Endodermal cell (in vitro differentiated cells): ENCODE results near the gene PRR35. TPM values are rescaled to one million over a fixed set of nuclear protein-coding genes. Genes with fewer than 3 reads are reported as not detected.

ENCODE experiments used
- DNase-seq: peaks from one replicate; pipeline ENCODE4 v3.0.0-alpha.2; 2017
- H3K27ac ChIP-seq: 2 replicates; pipeline ENCODE4 v1.5.1; 2013; ENCODE audit warnings: mild to moderate bottlenecking, low read depth, low read length, moderate library complexity
- H3K27me3 ChIP-seq: 2 replicates; pipeline ENCODE4 v1.6.1; 2013; ENCODE audit warnings: mild to moderate bottlenecking, low read length, moderate library complexity; ENCODE audit not compliant: insufficient read depth, control insufficient read depth, poor library complexity, severe bottlenecking
- H3K36me3 ChIP-seq: 2 replicates; pipeline ENCODE4 v1.7.0; 2013; ENCODE audit warnings: mild to moderate bottlenecking, low read length, moderate library complexity; ENCODE audit not compliant: control insufficient read depth, insufficient read depth
- H3K4me1 ChIP-seq: one replicate; pipeline ENCODE4 v1.7.0; 2013; ENCODE audit warnings: low read length; ENCODE audit not compliant: control insufficient read depth, insufficient read depth
- H3K4me3 ChIP-seq: 2 replicates; pipeline ENCODE4 v1.5.1; 2013; ENCODE audit warnings: mild to moderate bottlenecking, low read length, moderate library complexity
- H3K9ac ChIP-seq: 2 replicates; pipeline ENCODE4 v1.6.1; 2013; ENCODE audit warnings: mild to moderate bottlenecking, low read length, moderate library complexity; ENCODE audit not compliant: poor library complexity, severe bottlenecking; ENCODE audit errors: extremely low read depth
- H3K9me3 ChIP-seq: 2 replicates; pipeline ENCODE4 v1.6.1; 2013; ENCODE audit warnings: mild to moderate bottlenecking, low read length, moderate library complexity; ENCODE audit not compliant: control insufficient read depth
- H3K27ac Mint-ChIP-seq: 2 replicates; pipeline ENCODE4 v1.8.0; 2020; ENCODE audit warnings: mixed read lengths
- H3K27me3 Mint-ChIP-seq: 2 replicates; pipeline ENCODE4 v1.8.0; 2021; ENCODE audit warnings: mild to moderate bottlenecking, mixed read lengths; ENCODE audit not compliant: insufficient read depth
- H3K36me3 Mint-ChIP-seq: 2 replicates; pipeline ENCODE4 v1.8.0; 2020; ENCODE audit warnings: low read depth, mixed read lengths
- H3K4me1 Mint-ChIP-seq: 2 replicates; pipeline ENCODE4 v1.8.0; 2020; ENCODE audit warnings: mixed read lengths
- H3K4me3 Mint-ChIP-seq: 2 replicates; pipeline ENCODE4 v1.8.0; 2020; ENCODE audit warnings: mild to moderate bottlenecking, moderate library complexity, mixed read lengths
- H3K9me3 Mint-ChIP-seq: 2 replicates; pipeline ENCODE4 v1.8.0; 2020; ENCODE audit warnings: mild to moderate bottlenecking, mixed read lengths
- WGBS, 2 experiments: methylation state at CpG; one replicate each; pipeline versions ENCODE4 v1.1.5 to v1.1.7; 2013; ENCODE audit warnings: missing lambda C conversion rate in 2 of 2, mixed read lengths in 1 of 2; ENCODE audit not compliant: insufficient coverage in 1 of 2, insufficient read length in 1 of 2; 5-methylcytosine and 5-hydroxymethylcytosine counted together
- total RNA-seq, 2 donors: library from RNA; stranded (reverse); fragmentation: NEBNext Ultra II Directional in 1 of 2; extraction: Animal tissue kit (Norgen Biotek cat#: 25700) in 1 of 2; gene quantifications; 2 replicates in 1 of 2; 3 replicates in 1 of 2; pipeline ENCODE4 v1.2.1, GENCODE V29; 2021
- TF ChIP-seq, protein P1 (sequence below): fragments of 200-600 bp; sonication (generic); conservative IDR thresholded peaks from 2 replicates; pipeline ENCODE4 v1.5.0; 2021; ENCODE audit warnings: antibody characterized with exemption, mild to moderate bottlenecking

PRR35 gene
- total RNA-seq, 2 donors from 2014 or later = 0.29 to 0.62 TPM

- Mint-ChIP-seq H3K4me3 (no peak overlapping the region), H3K27me3 (no peaks in the 10 kb centered on the region), H3K27ac (no peak overlapping the region), H3K36me3 (peaks cover 8% of the 10 kb centered on the region), H3K4me1 (no peaks in the 10 kb centered on the region), H3K9me3 (no peaks in the 10 kb centered on the region)
- Histone ChIP-seq H3K36me3 (no peaks in the 10 kb centered on the region), H3K9me3 (no peaks in the 10 kb centered on the region), H3K4me1 (no peaks in the 10 kb centered on the region), H3K9ac (no peak overlapping the region), H3K27ac (no peak overlapping the region), H3K4me3 (no peak overlapping the region), H3K27me3 (no peaks in the 10 kb centered on the region)
- TF ChIP-seq, protein P1, sequence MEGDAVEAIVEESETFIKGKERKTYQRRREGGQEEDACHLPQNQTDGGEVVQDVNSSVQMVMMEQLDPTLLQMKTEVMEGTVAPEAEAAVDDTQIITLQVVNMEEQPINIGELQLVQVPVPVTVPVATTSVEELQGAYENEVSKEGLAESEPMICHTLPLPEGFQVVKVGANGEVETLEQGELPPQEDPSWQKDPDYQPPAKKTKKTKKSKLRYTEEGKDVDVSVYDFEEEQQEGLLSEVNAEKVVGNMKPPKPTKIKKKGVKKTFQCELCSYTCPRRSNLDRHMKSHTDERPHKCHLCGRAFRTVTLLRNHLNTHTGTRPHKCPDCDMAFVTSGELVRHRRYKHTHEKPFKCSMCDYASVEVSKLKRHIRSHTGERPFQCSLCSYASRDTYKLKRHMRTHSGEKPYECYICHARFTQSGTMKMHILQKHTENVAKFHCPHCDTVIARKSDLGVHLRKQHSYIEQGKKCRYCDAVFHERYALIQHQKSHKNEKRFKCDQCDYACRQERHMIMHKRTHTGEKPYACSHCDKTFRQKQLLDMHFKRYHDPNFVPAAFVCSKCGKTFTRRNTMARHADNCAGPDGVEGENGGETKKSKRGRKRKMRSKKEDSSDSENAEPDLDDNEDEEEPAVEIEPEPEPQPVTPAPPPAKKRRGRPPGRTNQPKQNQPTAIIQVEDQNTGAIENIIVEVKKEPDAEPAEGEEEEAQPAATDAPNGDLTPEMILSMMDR = no peak
- no peak for DNase-seq
- 90 to 95% methylated on average over 18 to 24 of the region's 24 CpGs for WGBS, 2 experiments
Measured at GRCh38 chr16:578232-578869, 18.2 kb downstream of the PRR35 start.

DNA sequence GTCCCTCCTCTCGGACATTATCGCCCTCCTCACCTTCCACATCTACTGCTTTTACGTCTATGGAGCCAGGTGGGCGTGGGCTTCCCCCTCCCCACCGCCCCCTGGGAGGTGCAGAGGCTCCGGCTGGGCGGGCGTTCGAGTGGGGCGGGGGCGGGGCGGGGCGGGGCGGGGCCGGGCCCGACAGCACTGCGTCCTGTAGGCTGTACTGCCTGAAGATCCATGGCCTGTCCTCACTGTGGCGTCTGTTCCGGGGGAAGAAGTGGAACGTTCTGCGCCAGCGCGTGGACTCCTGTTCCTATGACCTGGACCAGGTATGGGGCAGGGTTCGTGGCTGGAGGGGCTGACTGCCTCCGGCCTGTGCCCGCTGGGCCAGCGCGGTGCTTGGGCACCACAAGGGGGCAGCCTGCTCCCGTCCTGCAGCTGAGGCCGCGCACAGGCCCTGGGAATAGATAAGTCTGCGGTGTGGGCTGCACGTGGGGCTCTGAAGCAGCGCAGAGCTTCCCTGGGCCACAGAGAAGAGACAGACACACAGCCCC, 18.7 kb downstream of the PRR35 start:
- H3K9me3 Mint-ChIP-seq = no peaks in the 10 kb centered on the region
- TF ChIP-seq, protein P1 = peak; percentile 95

DNA sequence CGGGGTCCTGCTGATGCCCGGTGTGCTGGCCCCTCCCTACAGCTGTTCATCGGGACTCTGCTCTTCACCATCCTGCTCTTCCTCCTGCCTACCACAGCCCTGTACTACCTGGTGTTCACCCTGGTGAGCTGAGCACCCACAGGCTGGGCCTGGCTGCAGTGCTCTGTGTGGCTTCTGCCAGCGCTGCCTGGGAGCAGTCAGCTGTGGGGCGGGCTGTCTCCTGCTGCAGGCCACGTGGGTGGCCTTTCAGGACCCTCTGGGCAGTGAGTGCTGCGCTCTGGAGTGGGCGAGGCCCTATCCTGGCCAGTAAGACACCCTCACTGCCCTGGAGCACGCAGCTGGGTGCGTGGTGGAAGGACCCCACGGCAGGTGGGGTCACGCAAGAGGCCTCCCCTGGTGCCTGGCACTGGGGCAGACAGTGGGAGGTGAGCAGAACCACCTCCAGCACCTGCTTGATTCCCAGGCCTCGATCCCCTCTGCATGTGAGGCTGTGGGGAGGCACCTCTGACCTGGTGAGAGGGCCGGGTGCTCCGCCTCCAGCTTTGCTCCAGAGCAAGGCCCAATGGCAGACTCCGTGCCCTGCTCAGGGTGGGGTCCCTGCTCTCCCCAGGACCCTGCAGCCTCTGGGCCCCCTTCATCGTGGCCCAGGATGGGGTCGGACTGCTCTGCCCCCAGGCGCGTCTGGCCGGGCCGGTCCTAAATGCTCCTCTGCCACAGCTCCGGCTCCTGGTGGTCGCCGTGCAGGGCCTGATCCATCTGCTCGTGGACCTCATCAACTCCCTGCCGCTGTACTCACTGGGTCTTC, 20.1 kb downstream of the PRR35 start:
- no peak overlapping the region for H3K27ac Mint-ChIP-seq
- Histone ChIP-seq H3K27ac (no peak overlapping the region), H3K4me3 (no peak overlapping the region), H3K36me3 (no peaks in the 10 kb centered on the region), H3K4me1 (no peaks in the 10 kb centered on the region), H3K27me3 (no peaks in the 10 kb centered on the region), H3K9ac (no peak overlapping the region), H3K9me3 (no peaks in the 10 kb centered on the region)
- 93 to 96% methylated on average over 25 to 27 of the region's 27 CpGs for WGBS, 2 experiments
- H3K4me1 Mint-ChIP-seq = no peaks in the 10 kb centered on the region
- no peak overlapping the region for H3K4me3 Mint-ChIP-seq
- no peaks in the 10 kb centered on the region for H3K9me3 Mint-ChIP-seq
- peaks cover 8% of the 10 kb centered on the region for H3K36me3 Mint-ChIP-seq
- TF ChIP-seq, protein P1 = no peak
- H3K27me3 Mint-ChIP-seq = peaks cover 2% of the 10 kb centered on the region
- no peak for DNase-seq

More for the DNA sequence above, 18.7 kb downstream of the PRR35 start:
- no peaks in the 10 kb centered on the region for H3K27me3 Mint-ChIP-seq
- DNase-seq = peak; percentile 92
- no peak overlapping the region for H3K27ac ChIP-seq
- H3K9me3 ChIP-seq = no peaks in the 10 kb centered on the region
- WGBS, 2 experiments = 43 to 44% methylated on average over 23 to 34 of the region's 34 CpGs
- H3K4me1 ChIP-seq = no peaks in the 10 kb centered on the region
- H3K4me3 Mint-ChIP-seq = no peak overlapping the region
- no peaks in the 10 kb centered on the region for H3K36me3 ChIP-seq
- H3K9ac ChIP-seq = no peak overlapping the region
- no peaks in the 10 kb centered on the region for H3K27me3 ChIP-seq
- no peak overlapping the region for H3K4me3 ChIP-seq
- no peak overlapping the region for H3K27ac Mint-ChIP-seq
- H3K36me3 Mint-ChIP-seq = peaks cover 8% of the 10 kb centered on the region
- H3K4me1 Mint-ChIP-seq = no peaks in the 10 kb centered on the region
